ENCODE measurements around the gene GALNT11.

The GALNT11 gene

DNA sequence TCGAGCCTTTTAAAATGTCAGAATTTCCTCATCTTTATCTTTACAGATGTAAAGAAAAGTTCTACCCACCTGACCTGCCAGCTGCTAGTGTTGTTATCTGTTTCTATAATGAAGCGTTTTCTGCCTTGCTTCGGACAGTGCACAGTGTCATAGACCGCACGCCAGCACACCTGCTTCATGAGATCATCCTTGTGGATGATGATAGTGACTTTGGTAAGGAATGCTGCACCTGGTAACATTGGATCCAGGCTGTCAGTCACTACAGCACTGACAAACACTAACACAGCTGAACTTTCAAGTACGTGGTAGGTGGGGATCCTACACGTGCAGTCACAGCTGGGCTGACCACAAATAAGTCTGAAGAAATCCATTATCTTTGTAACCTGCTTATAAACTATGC, 77.6 kb downstream of the GALNT11 start:
- in situ Hi-C loops (cut with HindIII; ENCODE audit: low sequenced_read_pairs): no loop called here
- TF ChIP-seq, protein P1, sequence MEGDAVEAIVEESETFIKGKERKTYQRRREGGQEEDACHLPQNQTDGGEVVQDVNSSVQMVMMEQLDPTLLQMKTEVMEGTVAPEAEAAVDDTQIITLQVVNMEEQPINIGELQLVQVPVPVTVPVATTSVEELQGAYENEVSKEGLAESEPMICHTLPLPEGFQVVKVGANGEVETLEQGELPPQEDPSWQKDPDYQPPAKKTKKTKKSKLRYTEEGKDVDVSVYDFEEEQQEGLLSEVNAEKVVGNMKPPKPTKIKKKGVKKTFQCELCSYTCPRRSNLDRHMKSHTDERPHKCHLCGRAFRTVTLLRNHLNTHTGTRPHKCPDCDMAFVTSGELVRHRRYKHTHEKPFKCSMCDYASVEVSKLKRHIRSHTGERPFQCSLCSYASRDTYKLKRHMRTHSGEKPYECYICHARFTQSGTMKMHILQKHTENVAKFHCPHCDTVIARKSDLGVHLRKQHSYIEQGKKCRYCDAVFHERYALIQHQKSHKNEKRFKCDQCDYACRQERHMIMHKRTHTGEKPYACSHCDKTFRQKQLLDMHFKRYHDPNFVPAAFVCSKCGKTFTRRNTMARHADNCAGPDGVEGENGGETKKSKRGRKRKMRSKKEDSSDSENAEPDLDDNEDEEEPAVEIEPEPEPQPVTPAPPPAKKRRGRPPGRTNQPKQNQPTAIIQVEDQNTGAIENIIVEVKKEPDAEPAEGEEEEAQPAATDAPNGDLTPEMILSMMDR (IDR thresholded peaks at IDR 0.05; ENCODE audit: low read depth, low read length, missing control alignments): no peak
- no peak for DNase-seq (ENCODE audit: low read depth)
- H3K4me3 ChIP-seq (ENCODE audit: low read depth, low read length): no peak overlapping the region

DNA sequence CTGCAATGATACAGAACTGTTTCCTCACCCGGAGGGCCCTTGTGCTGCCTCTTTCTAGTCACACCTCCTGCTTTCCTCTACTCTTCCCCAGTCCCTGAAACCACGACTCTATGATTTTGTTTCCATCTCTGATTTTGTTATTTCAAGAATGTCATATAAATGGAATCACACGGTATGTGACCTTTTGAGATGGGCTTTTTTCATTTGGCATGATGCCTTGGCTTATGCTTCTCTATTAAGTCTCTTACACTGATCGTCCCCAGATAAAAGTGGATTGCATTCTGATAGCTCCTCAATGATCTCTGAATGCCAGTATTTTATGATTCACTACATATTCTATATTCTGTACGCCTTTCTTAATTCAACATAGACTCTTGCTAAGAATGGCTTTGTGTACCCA, 78.2 kb downstream of the GALNT11 start:
- H3K4me3 ChIP-seq (ENCODE audit: low read depth, low read length): no peak overlapping the region
- in situ Hi-C loops (cut with HindIII; ENCODE audit: low sequenced_read_pairs): no loop called here
- no peak for DNase-seq (ENCODE audit: low read depth)
- TF ChIP-seq, protein P1 (IDR thresholded peaks at IDR 0.05; ENCODE audit: low read depth, low read length, missing control alignments): no peak

DNA sequence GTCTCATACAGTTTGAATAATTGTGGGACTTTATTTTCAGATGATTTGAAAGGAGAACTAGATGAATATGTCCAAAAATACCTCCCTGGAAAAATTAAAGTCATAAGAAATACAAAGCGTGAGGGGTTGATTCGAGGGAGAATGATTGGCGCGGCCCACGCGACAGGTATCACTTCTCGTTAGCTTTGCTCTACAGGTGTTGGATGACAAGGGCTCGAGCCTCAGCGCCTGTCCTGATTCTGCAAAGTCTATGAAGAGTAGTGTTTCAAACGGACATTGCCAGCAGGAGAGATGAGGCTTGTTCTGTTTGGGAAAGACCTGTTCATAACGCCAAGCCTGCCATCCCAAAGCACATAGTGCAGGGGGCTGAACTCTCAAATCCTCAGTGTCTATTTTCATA, 79.7 kb downstream of the GALNT11 start:
- in situ Hi-C loops (cut with HindIII; ENCODE audit: low sequenced_read_pairs): no loop called here
- H3K4me3 ChIP-seq (ENCODE audit: low read depth, low read length): no peak overlapping the region
- TF ChIP-seq, protein P1 (IDR thresholded peaks at IDR 0.05; ENCODE audit: low read depth, low read length, missing control alignments): no peak
- DNase-seq (ENCODE audit: low read depth): no peak

DNA sequence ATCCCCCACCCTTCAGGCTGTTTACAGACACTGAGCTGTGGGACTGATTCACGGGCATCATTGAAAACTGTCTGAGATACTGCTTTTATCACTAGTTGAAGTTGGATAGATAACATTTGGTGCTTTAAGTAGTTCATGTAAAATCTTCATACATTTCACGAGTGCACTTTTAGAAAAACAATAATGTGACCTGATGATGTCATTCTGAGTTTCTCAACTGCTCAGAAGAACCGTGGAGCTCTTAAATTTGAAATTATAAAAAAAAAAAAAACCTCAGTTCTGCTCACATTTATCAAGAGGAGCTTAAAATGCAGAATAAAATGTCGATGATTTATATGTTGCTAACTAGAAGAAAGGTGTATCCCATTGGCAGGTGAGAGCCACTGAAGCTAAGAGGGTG, 81.5 kb downstream of the GALNT11 start:
- no peak for DNase-seq (ENCODE audit: low read depth)
- in situ Hi-C loops (cut with HindIII; ENCODE audit: low sequenced_read_pairs): no loop called here
- H3K4me3 ChIP-seq (ENCODE audit: low read depth, low read length): no peak overlapping the region
- TF ChIP-seq, protein P1 (IDR thresholded peaks at IDR 0.05; ENCODE audit: low read depth, low read length, missing control alignments): no peak

DNA sequence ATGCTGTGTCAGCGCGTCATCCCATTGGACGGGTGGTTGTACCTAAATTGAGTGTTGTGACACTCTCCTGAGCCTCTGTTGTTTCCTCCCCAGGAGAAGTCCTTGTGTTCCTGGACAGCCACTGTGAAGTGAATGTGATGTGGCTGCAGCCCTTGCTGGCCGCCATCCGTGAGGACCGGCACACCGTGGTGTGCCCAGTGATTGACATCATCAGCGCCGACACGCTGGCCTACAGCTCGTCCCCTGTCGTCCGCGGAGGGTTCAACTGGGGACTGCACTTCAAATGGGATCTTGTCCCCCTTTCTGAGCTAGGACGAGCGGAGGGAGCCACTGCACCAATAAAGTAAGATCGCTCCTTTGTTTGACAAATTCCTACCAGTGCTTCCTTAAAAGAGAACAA, 82.5 kb downstream of the GALNT11 start:
- DNase-seq (ENCODE audit: low read depth): no peak
- in situ Hi-C loops (cut with HindIII; ENCODE audit: low sequenced_read_pairs): no loop called here
- no peak overlapping the region for H3K4me3 ChIP-seq (ENCODE audit: low read depth, low read length)
- TF ChIP-seq, protein P1 (IDR thresholded peaks at IDR 0.05; ENCODE audit: low read depth, low read length, missing control alignments): no peak

DNA sequence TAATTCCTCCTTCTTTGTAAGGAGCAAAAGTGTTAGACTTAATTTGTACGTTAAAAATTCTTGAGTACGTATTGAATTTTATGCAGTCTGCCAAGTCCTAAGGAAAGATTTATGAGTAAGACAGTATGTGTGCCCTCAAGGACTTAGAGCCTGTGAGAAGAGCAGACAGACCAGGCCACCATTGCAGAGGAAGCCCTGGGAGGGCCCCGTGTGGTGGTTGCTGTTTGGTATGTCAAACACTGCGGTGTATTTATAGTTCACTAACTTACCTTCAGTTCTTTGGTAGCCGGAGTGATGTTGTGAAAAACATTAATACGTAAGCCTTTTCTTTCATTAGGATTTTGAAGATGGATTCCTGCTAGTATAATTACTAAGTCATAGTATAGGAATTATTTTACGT, 82.9 kb downstream of the GALNT11 start:
- no peak for DNase-seq (ENCODE audit: low read depth)
- TF ChIP-seq, protein P1 (IDR thresholded peaks at IDR 0.05; ENCODE audit: low read depth, low read length, missing control alignments): no peak
- H3K4me3 ChIP-seq (ENCODE audit: low read depth, low read length): no peak overlapping the region
- in situ Hi-C loops (cut with HindIII; ENCODE audit: low sequenced_read_pairs): no loop called here

DNA sequence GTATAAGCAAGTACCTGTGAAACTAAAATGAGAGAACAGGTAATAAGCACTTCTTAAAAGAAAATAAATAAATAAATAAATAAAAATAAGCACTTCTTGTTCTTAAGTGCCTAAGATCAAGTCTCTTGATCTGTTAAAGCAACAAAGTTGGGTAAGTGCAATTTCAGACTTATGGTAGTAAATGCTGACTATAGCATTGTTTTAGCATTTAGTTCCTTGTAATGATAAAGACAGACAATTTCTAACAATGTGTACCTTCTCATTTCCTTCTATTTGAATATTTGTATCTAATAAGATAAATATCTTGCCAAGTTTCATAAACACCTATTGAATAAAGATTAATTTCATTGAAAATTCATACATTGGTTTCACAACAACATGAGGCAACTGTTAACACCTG, 87.4 kb downstream of the GALNT11 start:
- in situ Hi-C loops (cut with HindIII; ENCODE audit: low sequenced_read_pairs): no loop called here

More for the DNA sequence above, 87.4 kb downstream of the GALNT11 start:
- no peak overlapping the region for H3K4me3 ChIP-seq (ENCODE audit: low read depth, low read length)
- DNase-seq (ENCODE audit: low read depth): no peak
- TF ChIP-seq, protein P1 (IDR thresholded peaks at IDR 0.05; ENCODE audit: low read depth, low read length, missing control alignments): no peak
